Karpas-422 (cell line): ENCODE measurements around the gene SERTAD1. TPM values are rescaled to one million over a fixed set of nuclear protein-coding genes. Genes with fewer than 3 reads are reported as not detected.

Experiments used
- DNase-seq: peaks from one replicate; pipeline ENCODE4 v3.0.0-alpha.2; 2015
- H2AFZ ChIP-seq: fragments of 200-600 bp; sonication (generic); 2 replicates; pipeline ENCODE4 v1.6.1; 2014; ENCODE audit warnings: antibody characterized with exemption, low read length, mixed read lengths
- H3K27ac ChIP-seq: fragments of 200-600 bp; sonication (generic); 2 replicates; pipeline ENCODE4 v1.5.1; 2014; ENCODE audit warnings: mild to moderate bottlenecking, low read length, moderate library complexity
- H3K27me3 ChIP-seq: fragments of 200-600 bp; sonication (generic); 2 replicates; pipeline ENCODE4 v1.6.1; 2014; ENCODE audit warnings: low read length, mixed read lengths
- H3K36me3 ChIP-seq: fragments of 200-600 bp; sonication (generic); 2 replicates; pipeline ENCODE4 v1.6.1; 2014; ENCODE audit warnings: low read length, mixed read lengths; ENCODE audit not compliant: insufficient read depth
- H3K4me1 ChIP-seq: fragments of 200-600 bp; sonication (generic); 2 replicates; pipeline ENCODE4 v1.6.1; 2014; ENCODE audit warnings: mild to moderate bottlenecking, low read length, mixed read lengths
- H3K4me2 ChIP-seq: fragments of 200-600 bp; sonication (generic); 2 replicates; pipeline ENCODE4 v1.6.1; 2014; ENCODE audit warnings: low read length, low read depth, mild to moderate bottlenecking; ENCODE audit not compliant: poor library complexity, severe bottlenecking
- H3K4me3 ChIP-seq: fragments of 200-600 bp; sonication (generic); 2 replicates; pipeline ENCODE4 v1.5.1; 2014; ENCODE audit warnings: mild to moderate bottlenecking, antibody characterized with exemption, low read length, mixed read lengths
- H3K79me2 ChIP-seq: fragments of 200-600 bp; sonication (generic); 2 replicates; pipeline ENCODE4 v1.6.1; 2014; ENCODE audit warnings: mild to moderate bottlenecking, low read length, mixed read lengths
- H3K9ac ChIP-seq: fragments of 200-600 bp; sonication (generic); 2 replicates; pipeline ENCODE4 v1.6.0; 2014; ENCODE audit warnings: low read length
- H3K9me2 ChIP-seq: fragments of 200-600 bp; sonication (generic), shearing (Covaris generic); replicated peaks from 2 replicates; pipeline ENCODE4 v1.6.0; 2014; ENCODE audit warnings: mild to moderate bottlenecking, low read length, moderate library complexity; ENCODE audit not compliant: insufficient read depth
- H3K9me3 ChIP-seq: fragments of 300-700, 200-600 bp; sonication (generic); 2 replicates; pipeline ENCODE4 v1.6.1; 2014; ENCODE audit warnings: low read length, mixed read lengths
- H4K20me1 ChIP-seq: fragments of 200-600 bp; sonication (generic); 2 replicates; pipeline ENCODE4 v1.6.1; 2014; ENCODE audit warnings: mild to moderate bottlenecking, antibody characterized with exemption, low read length, low read depth; ENCODE audit not compliant: insufficient read depth
- total RNA-seq: library from RNA; depleted of rRNA; stranded (reverse); fragments of >200 nt; shearing (Covaris generic); gene quantifications from 2 replicates; pipeline ENCODE4 v1.2.3, GENCODE V29; 2014; ENCODE audit warnings: low replicate concordance

The SERTAD1 gene
- total RNA-seq, 1 experiment from 2014 or later = 4.8 TPM

DNA sequence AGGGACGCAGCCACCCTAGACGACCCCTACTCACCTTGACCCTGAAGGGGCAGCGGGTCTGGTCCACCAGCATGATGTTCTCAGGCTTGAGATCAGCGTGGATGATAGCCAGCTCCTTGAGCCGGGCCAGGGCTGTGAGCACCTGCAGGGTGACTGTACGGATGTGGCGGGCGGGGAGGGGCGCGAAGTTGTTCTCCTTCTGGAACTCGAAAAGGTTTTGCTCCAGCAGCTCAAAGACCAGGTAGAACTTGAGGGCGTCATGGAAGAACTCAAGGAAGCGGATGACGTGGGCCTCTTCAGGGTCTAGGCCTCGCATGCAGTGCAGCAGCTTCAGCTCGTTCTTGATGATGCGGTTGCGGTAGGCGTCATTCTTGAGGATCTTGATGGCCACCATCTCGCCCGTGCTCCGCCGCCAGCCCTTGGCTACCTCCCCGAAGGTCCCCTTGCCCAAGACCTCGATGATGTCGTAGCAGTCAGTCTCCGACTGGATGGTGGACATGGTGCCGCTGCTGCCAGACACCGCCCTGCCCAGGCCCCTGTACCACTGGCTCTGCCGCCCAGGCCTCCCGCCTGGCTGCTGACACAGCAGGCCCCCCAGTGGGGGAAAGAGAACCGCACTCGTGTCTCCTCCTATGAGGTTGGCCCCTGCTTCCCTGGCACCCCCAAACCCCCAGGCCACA is 36.2 kb downstream of the SERTAD1 start:
- H3K9me2 ChIP-seq = no peaks in the 10 kb centered on the region
- no peak overlapping the region for H3K27ac ChIP-seq
- H2AFZ ChIP-seq = no peak overlapping the region
- H3K4me1 ChIP-seq = no peaks in the 10 kb centered on the region
- H3K36me3 ChIP-seq = no peaks in the 10 kb centered on the region
- no peak overlapping the region for H3K4me3 ChIP-seq
- H3K27me3 ChIP-seq = no peaks in the 10 kb centered on the region
- DNase-seq = no peak
- no peak overlapping the region for H3K4me2 ChIP-seq
- H3K79me2 ChIP-seq = no peaks in the 10 kb centered on the region
- H3K9me3 ChIP-seq = no peaks in the 10 kb centered on the region
- H3K9ac ChIP-seq = no peak overlapping the region
- no peaks in the 10 kb centered on the region for H4K20me1 ChIP-seq

- Histone ChIP-seq H2AFZ (no peak overlapping the region), H4K20me1 (no peaks in the 10 kb centered on the region), H3K79me2 (no peaks in the 10 kb centered on the region), H3K4me2 (no peak overlapping the region), H3K4me1 (no peaks in the 10 kb centered on the region), H3K9me3 (no peaks in the 10 kb centered on the region), H3K27ac (no peak overlapping the region), H3K4me3 (no peak overlapping the region), H3K9ac (no peak overlapping the region), H3K27me3 (no peaks in the 10 kb centered on the region), H3K9me2 (no peaks in the 10 kb centered on the region), H3K36me3 (no peaks in the 10 kb centered on the region)
- no peak for DNase-seq
Observed at GRCh38 chr19:40388481-40388880, 37.3 kb downstream of the SERTAD1 start.

- no peak overlapping the region for H3K4me2 ChIP-seq
- no peaks in the 10 kb centered on the region for H3K9me2 ChIP-seq
- H3K4me3 ChIP-seq = no peak overlapping the region
- no peak overlapping the region for H3K9ac ChIP-seq
- no peaks in the 10 kb centered on the region for H4K20me1 ChIP-seq
- no peak overlapping the region for H3K27ac ChIP-seq
- H3K36me3 ChIP-seq = no peaks in the 10 kb centered on the region
- no peaks in the 10 kb centered on the region for H3K4me1 ChIP-seq
- no peak overlapping the region for H2AFZ ChIP-seq
- no peaks in the 10 kb centered on the region for H3K79me2 ChIP-seq
- no peaks in the 10 kb centered on the region for H3K27me3 ChIP-seq
- no peaks in the 10 kb centered on the region for H3K9me3 ChIP-seq
- DNase-seq = no peak
Observed at GRCh38 chr19:40387155-40387554, 38.6 kb downstream of the SERTAD1 start.

DNA sequence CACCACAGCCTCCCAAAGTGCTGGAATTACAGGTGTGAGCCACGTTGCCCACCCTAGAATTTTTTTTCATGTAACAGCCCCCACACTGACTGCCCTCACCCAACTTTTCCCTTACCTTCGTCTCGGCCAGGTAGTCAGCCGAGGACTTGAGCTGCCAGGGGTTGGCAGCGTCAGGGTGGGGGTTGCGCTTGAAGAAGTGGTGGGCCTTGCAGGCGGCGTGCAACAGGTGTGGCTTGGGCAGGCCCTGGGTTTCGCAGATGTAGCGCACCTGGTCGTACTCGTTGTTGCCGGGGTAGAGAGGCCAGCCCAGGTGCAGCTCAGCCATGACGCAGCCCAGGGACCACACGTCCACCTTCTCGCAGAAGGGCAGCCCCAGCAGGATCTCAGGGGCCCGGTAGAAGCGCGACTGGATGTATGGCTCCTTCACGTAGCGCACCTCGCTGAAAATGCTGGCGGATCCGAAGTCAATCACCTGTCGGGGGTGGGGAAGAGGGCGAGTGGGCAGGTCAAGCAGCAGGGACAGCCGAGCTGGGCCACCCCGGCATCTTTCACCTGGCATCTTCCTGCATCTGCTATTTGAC is 42.0 kb downstream of the SERTAD1 start:
- no peak overlapping the region for H3K4me2 ChIP-seq
- H3K4me1 ChIP-seq = no peaks in the 10 kb centered on the region
- H3K9me2 ChIP-seq = no peaks in the 10 kb centered on the region
- DNase-seq = no peak
- H3K27me3 ChIP-seq = no peaks in the 10 kb centered on the region
- H3K4me3 ChIP-seq = no peak overlapping the region
- no peaks in the 10 kb centered on the region for H4K20me1 ChIP-seq
- H3K9ac ChIP-seq = no peak overlapping the region
- no peaks in the 10 kb centered on the region for H3K79me2 ChIP-seq
- H3K9me3 ChIP-seq = no peaks in the 10 kb centered on the region
- H3K36me3 ChIP-seq = no peaks in the 10 kb centered on the region
- H2AFZ ChIP-seq = no peak overlapping the region
- H3K27ac ChIP-seq = no peak overlapping the region

DNA sequence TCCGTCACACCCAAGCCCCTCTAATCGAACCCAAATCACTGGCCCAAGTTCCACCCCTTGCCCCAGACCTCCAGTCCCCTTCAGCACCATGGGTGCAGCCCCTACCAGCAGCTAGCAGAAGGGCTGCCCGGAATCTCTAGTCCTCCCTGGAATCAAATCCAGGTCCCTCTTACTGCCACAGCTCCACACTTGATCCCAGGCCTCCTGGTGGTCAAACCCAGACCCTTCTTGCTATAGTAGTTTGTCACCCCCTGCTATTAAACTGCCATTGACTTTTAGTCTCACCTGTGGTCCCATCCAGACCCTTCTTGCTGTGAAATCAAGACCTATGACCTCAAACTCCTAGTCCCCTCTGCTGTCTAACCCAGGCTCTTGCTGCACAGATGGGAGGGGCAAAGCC is 44.5 kb downstream of the SERTAD1 start:
- Histone ChIP-seq H3K36me3 (no peaks in the 10 kb centered on the region), H3K9ac (no peak overlapping the region), H3K4me2 (no peak overlapping the region), H2AFZ (no peak overlapping the region), H3K27me3 (no peaks in the 10 kb centered on the region), H3K9me2 (no peaks in the 10 kb centered on the region), H3K27ac (no peak overlapping the region), H4K20me1 (no peaks in the 10 kb centered on the region), H3K9me3 (no peaks in the 10 kb centered on the region), H3K4me3 (no peak overlapping the region), H3K4me1 (no peaks in the 10 kb centered on the region), H3K79me2 (no peaks in the 10 kb centered on the region)
- no peak for DNase-seq

DNA sequence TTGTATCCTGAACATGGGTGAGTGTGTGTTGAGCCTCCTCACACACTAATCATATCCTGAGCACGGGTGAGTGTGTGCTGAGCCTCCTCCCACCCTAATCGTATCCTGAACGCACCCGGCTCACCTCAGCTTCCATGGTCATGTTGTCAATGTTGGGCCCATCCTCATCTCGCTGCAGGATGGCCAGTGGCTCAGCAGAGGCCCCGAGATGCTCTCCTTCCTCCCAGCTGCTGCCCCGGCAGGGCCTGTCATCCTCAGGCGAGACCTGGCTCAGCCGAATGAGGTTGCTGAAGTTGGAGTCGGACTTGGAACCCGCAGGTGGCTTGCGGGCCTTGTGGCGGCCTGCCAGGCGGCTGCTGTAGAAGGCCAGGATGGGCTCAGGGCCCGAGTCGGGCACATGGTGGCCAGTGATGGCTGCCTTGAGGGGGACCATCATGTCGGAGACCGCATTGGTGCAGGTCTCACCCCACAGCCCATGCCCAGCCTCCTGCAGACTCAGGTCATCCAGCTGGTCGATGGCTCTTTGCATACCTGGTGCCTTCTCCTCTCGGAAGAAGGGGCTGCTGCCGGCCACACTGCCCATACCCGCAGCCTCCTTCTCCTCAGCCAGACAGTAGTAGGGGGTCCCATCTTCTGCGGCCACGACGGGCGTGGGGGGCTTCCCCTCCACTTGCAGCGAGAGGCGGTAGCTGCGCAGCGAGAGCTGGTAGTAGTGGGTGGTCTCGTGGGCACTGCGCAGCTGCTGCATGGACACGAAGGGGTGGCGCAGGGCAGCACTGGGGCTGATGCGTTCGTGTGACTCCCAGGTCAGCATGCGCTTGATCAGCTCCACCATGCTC is 45.4 kb downstream of the SERTAD1 start:
- Histone ChIP-seq H3K4me1 (no peaks in the 10 kb centered on the region), H3K9ac (no peak overlapping the region), H4K20me1 (no peaks in the 10 kb centered on the region), H3K9me2 (no peaks in the 10 kb centered on the region), H3K4me3 (no peak overlapping the region), H3K27ac (no peak overlapping the region), H3K36me3 (no peaks in the 10 kb centered on the region), H3K9me3 (no peaks in the 10 kb centered on the region), H3K27me3 (no peaks in the 10 kb centered on the region), H2AFZ (no peak overlapping the region), H3K4me2 (no peak overlapping the region), H3K79me2 (no peaks in the 10 kb centered on the region)
- DNase-seq = no peak

- no peak overlapping the region for H3K27ac ChIP-seq
- no peaks in the 10 kb centered on the region for H4K20me1 ChIP-seq
- H3K9ac ChIP-seq = no peak overlapping the region
- H3K4me2 ChIP-seq = no peak overlapping the region
- no peaks in the 10 kb centered on the region for H3K4me1 ChIP-seq
- no peak overlapping the region for H3K4me3 ChIP-seq
- H3K9me3 ChIP-seq = no peaks in the 10 kb centered on the region
- no peaks in the 10 kb centered on the region for H3K9me2 ChIP-seq
- no peaks in the 10 kb centered on the region for H3K27me3 ChIP-seq
- H2AFZ ChIP-seq = no peak overlapping the region
- H3K36me3 ChIP-seq = no peaks in the 10 kb centered on the region
- DNase-seq = no peak
- no peaks in the 10 kb centered on the region for H3K79me2 ChIP-seq
Observed at GRCh38 chr19:40379446-40380198, 46.2 kb downstream of the SERTAD1 start.

DNA sequence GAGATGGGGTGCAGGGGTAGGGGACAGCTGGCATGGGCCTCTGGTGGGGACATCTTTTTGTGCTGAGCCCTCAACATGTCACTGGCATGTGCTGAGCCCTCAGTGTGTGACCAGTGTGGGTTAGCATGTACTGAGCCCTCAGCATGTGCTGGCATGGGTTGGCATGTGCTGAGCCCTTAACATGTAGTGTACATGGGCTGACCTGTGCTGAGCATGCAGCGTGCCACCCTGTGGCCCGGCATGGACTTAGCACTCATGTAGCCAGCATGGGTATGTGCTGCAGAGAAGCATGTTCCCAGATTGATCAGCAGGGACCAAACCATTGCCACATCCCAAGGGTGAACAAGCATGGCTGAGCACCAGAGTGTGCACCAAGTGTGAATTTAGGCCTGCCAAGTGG is 47.3 kb downstream of the SERTAD1 start:
- H3K9me3 ChIP-seq = no peaks in the 10 kb centered on the region
- H3K4me3 ChIP-seq = no peak overlapping the region
- H2AFZ ChIP-seq = no peak overlapping the region
- DNase-seq = no peak
- no peaks in the 10 kb centered on the region for H3K4me1 ChIP-seq
- no peak overlapping the region for H3K9ac ChIP-seq
- no peak overlapping the region for H3K4me2 ChIP-seq
- no peaks in the 10 kb centered on the region for H3K9me2 ChIP-seq
- H3K27ac ChIP-seq = no peak overlapping the region
- H3K36me3 ChIP-seq = no peaks in the 10 kb centered on the region
- no peaks in the 10 kb centered on the region for H3K79me2 ChIP-seq
- H4K20me1 ChIP-seq = no peaks in the 10 kb centered on the region
- H3K27me3 ChIP-seq = no peaks in the 10 kb centered on the region
